EH (cell line): ENCODE measurements around the gene REC8.

Experiments used
- DNase-seq: peaks from one replicate; pipeline ENCODE4 v3.0.0-alpha.2; 2015; ENCODE audit warnings: low read depth

The REC8 gene, protein sequence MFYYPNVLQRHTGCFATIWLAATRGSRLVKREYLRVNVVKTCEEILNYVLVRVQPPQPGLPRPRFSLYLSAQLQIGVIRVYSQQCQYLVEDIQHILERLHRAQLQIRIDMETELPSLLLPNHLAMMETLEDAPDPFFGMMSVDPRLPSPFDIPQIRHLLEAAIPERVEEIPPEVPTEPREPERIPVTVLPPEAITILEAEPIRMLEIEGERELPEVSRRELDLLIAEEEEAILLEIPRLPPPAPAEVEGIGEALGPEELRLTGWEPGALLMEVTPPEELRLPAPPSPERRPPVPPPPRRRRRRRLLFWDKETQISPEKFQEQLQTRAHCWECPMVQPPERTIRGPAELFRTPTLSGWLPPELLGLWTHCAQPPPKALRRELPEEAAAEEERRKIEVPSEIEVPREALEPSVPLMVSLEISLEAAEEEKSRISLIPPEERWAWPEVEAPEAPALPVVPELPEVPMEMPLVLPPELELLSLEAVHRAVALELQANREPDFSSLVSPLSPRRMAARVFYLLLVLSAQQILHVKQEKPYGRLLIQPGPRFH

DNA sequence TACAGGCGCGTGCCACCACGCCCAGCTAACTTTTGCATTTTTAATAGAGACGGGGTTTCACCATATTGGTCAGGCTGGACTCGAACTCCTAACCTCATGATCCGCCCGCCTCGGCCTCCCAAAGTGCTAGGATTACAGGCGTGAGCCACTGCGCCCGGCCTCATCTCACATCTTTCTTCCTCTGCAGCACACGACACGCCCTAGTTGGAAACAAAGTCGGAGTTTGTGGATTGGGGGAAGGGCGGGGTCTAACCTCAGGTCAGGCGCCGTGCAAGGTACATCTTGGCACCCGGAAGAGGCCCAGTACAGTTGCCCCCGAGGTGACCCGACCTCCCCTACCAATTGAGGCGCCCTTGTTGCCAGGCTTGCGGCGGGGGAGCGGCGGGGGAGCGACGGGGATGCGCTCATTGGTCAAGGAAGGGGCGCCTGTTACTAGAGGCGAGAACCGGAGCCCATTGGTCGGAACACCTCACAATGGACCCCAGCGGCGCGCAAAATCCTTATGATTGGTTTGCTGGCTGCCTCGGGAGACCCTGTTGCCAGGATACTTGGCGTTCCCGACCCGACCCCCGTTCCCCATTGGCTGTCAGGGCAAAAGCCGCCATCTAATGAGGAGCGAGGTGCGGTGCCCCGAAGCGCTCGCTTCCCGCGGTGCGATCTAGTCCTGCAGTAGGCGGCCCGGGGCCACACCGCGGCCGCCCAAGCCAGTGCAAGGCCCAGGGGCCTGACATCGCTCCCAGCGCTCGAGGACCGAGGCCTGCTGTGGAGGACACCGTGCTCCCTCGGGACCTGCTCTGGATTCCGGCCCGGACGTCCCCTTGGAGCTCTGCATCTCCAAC lies at the start of gene REC8:
TSS of gene REC8 (plus strand) at position 659 of the 839 bp plus-strand sequence. CDS start 473 bp downstream, outside the sequence.
- no peak for DNase-seq

DNA sequence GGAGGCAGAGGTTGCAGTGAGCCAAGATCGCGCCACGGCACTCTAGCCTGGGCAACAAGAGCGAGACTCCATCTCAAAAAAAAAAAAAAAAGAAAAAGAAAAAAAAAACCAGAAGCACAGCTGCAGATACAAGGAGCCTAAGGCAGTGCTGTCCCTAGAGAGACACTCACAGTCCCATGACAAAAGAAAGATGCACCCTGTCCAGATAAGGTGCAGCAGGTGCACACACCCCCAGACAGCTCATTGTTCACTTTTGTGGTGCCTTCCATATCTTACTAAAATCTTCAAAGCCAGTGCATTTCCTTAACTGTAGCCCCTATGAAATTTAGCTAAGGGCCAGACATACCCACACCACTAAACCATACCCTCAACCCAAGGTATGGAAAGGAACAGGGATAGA lies 49.5 kb upstream of the REC8 start:
- no peak for DNase-seq

DNA sequence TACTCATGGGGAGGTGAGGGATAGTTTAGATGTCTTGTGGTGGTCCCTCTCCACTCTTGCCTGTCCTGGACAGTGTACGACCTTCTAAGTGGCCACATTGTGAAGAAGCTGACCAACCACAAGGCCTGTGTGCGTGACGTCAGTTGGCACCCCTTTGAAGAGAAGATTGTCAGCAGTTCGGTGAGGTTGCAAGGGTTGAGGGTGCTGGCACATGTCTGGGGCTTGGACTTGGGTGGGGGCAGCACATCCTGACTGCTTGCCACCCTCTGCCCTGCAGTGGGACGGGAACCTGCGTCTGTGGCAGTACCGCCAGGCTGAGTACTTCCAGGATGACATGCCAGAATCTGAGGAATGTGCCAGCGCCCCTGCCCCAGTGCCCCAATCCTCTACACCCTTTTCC lies 49.0 kb upstream of the REC8 start:
- no peak for DNase-seq

DNA sequence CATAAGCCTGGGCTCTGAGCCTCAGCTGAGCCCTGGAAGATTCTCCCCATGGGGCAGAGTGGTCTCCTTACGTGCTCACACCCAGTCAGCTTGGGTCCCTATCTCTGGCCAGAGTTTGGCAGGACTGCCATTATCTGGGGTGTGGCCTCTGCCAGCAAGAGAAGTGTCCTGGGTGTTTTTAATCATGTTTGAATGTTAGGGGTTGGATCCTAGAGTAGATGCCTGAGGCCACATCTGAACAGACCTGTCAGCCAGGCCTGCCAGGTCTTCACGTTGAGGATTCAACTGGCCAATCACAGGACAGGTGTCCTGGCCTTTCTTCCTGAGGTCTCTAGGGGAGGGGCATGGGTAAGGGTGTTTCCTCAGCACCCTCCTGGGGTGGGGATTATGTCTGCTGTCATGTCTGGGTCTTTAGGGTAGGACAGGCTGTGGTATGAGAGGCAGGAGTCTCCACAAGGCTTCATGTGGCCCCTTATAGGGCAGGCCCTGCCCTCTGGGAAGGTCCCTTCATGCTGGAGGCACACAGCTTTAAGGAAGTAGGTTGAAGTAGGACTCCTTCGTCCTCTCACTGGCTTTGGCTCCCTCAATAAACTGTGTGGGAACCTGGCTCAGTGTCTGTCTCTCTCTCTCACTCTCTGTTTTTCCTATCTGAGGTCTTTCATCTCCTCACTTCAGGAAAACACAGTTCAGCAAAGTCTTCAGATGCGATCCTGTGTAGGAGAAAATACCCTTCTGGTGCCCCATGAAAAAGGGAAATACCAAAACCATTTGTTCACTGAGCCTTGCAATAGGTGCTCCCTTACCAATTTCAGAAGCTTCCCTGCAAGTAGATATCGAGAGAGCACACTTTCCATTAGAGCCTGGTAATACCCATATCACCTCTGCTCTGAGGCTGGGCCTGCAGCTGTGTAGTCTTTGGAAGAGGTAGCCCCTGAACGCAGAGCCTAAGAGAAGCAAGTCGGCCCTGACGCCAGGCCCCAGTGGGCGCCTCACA lies 48.2 kb upstream of the REC8 start:
- no peak for DNase-seq

DNA sequence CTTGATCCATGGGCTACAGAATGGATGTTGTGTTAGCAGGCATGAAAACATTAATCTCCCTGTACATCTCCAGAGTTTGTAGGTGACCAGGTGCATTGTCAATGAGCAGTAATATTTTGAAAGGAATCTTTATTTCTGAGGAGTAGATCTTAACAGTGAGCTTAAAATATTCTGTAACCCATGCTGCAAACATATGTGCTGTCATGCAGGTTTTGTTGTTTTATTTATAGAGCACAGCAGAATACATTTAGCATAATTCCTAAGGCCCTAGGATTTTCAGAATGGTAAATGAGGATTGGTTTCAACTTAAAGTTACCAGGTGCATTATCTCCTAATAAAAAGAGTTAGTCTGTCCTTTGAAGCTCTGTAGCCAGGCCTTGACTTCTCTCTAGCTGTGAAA lies 44.9 kb upstream of the REC8 start:
- no peak for DNase-seq

DNA sequence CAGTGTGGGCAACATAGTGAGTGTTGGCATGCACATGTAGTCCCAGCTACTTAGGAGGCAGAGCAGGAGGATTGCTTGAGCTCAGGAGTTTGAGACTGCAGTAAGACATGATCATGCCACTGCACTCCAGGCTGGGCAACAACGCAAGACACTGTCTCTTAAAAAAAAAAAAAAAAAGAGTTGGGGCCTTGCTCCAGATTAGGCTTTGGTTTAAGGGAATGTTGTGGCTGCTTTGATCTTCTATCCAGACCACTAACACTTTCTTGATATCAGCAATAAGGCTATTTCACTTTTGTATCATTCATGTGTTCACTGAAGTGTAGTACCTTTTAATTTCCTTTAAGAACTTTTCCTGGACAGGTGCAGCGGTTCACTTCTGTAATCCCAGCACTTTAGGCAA lies 44.2 kb upstream of the REC8 start:
- DNase-seq, result no peak

DNA sequence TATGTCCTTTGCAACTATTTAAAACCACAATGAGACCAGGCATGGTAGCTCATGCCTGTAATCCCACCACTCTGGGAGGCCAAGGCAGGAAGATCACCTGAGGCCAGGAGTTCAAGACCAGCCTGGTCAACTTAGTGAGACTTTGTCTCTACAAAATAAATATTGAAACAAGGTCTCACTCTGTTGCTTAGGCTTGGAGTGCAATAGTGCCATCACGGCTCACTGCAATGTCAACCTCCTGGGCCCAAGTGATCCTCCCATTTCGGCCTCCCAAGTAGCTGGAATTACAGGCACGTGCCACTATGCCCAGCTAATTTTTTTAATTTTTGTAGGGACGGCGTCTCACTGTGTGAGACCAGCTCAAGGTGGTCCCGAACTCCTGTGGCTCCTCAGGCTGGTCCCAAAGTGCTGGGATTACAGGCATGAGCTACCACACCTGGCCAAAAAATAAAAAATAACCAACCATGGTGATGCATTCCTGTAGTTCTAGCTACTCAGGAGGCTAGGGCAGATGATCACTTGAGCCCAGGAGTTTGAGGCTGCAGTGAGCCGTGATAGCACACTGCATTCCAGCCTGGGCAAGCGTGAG lies 42.4 kb upstream of the REC8 start:
- DNase-seq, result no peak

DNA sequence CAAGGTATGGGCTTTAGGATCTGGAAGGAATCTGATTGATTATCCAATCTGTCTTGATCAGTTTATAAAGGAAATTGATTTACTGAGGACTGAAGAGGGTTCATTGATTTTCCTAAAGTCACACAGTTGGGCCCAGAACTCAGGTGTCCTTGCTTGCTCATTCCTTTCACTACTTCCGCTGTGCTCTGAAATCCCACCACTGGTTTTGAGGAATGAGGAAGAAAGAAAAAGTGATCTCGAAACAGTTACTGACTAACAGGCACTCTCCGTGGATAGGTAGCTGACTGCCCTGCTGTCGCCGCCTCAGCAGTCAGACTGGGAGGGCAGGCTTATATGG lies 41.5 kb upstream of the REC8 start, which contains the start of gene FITM1:
TSS of gene FITM1 (plus strand) at position 280 of the 337 bp plus-strand sequence. CDS start 905 bp downstream, outside the sequence.
- DNase-seq, result no peak

DNA sequence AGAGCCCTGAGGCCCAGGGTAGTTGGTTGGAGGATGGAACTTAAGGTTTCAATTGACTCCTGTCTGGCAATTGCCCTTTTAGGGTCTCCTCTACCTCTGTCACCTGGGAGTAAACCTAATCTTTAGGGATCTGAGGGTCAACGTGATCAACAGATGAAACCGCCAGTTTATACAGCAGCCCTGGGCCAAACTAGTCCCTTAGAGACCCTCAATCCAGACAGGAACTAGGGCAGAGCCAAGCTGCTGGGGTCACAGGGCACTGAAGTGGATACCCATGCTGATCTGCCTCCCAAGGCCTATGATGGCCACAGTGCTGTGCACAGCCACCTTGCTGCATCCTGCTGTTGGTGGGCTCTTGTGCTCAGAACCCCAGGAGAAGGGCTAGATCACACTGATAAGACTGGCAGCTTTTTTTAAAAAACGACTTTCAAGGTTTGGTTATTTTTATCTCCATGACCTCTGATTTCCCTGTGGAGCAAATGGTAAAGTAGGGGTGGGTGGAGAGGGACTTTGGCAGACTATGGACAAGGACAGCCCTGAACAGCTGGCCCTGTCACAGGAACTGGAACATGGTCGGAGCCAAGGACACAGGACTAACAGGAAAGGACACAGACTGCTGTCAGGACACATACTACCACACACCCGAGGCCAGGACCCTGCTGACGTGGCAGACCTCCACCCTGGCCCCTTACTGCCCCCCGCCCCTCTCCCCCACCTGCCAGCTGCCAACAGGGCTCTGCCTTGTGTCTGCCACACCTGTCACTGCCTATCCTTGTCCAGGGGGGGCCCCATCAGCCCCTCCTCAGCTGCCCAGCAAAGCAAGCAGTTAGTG lies 40.9 kb upstream of the REC8 start:
- no peak for DNase-seq

DNA sequence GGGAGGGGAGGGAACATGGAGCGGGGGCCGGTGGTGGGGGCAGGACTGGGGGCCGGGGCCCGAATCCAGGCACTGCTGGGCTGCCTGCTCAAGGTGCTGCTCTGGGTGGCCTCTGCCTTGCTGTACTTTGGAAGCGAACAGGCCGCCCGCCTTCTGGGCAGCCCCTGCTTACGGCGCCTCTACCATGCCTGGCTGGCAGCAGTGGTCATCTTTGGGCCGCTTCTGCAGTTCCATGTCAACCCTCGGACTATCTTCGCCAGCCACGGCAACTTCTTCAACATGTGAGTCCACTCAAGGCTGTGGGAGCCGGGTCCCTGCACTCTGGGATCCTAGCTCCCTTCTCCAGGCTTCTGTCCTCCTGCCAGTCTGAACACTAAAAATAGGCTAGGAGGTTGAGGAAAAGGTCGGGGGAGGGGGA lies 40.3 kb upstream of the REC8 start:
- DNase-seq, result no peak

DNA sequence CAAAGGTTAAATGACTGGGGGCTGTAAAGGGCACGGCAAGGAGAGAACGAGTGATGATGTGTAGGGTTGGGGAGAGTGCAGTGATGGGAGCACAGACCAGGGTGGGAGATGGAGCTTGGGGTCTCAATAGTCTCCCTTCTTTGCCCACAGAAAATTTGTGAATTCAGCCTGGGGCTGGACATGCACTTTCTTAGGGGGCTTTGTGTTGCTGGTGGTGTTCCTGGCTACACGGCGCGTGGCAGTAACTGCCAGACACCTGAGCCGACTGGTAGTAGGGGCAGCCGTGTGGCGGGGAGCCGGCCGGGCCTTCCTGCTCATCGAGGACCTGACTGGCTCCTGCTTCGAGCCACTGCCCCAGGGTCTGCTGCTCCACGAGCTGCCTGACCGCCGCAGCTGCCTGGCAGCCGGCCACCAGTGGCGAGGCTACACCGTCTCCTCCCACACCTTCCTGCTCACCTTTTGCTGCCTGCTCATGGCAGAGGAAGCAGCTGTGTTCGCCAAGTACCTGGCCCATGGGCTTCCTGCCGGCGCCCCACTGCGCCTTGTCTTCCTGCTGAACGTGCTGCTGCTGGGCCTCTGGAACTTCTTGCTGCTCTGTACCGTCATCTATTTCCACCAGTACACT lies 39.7 kb upstream of the REC8 start:
- no peak for DNase-seq

DNA sequence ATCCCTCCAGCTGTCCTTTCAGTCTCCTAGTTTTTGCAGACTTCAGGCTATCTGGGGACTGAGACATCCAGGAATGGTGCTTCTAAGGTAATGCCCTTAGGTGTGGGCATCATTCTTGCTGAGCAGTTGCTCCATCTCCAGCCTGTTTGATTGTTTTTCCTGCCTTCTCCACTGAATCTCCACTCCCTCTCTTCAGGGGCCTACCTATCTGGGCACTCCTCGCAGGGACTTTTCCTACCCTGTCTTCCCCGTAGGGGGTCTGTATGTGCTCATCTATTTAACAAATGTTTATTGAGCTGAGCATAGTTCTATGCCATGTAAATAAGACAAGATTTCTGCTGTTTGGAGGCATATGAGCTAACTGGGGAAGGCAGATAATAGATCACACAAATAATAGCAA lies 38.9 kb upstream of the REC8 start:
- no peak for DNase-seq

DNA sequence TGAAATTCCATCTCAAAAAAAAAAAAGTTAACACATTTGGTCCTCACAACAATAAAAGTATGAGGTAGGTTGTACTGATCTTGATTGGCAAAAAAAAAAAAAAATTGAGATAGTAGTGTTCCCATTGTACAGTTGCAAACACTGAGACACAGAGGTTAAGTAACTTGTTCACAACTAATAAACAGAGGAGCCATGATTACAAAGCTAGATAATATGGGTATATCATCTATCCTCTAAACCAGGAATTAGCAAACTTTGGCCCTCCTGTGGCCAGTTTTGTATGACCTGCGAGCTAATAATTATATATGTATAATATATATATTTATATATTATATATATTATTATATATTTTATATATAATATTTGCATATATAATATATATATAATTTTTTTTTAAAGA lies 38.1 kb upstream of the REC8 start:
- no peak for DNase-seq

DNA sequence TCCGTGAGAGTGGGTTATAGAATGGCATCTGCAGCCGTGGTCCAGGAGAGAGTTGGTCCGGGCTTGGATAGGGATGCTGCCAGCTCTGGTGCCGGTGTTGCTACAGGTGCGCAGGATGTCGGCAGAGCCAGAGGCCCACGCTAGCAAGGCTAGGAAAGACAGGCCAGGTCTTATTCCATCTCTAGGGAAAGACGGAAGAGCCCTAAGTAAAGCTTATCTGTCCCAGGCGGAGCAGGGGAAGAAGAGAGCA lies 36.4 kb upstream of the REC8 start:
- no peak for DNase-seq

DNA sequence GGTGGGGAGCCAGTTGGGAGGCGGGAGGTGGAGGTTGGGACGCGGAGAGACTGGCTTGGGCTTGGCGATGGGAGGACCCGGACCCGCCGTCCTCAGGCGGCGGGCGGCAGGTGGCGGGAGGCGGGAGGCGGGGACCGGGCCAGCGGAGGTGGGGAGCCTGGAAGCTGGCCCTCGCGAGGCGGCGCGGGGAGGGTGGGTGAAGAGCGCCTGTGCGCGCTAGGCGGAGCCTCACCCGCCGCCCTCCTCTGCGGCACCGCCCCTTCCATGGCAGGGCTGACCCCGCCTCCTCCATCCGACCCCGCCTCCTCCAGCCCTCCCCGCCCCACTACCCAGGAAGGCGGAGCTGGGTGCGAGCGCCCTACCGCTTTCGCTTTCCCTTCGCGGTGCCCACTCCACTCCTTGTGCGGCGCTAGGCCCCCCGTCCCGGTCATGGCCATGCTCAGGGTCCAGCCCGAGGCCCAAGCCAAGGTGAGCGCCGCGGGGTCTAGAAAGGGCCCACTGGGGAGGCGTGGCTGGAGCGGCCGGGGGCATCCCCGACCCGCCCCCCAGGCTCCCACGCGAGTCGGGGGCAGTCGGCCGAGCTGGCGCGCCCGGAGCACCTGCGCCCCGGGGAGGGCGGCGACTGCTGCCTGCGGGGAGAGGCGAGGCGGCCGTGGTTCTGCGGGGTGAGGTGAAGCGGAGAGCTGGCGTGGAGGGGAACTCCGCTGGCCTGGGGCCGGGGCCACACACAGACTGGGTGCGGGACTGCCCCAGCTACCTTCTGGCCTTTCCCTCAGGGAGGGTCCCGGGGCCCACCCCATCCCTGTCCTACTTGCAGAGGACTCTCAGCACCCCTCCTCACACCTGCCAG lies 35.8 kb upstream of the REC8 start, which contains the start of gene PSME1:
TSS of gene PSME1 (plus strand) at position 361 of the 850 bp plus-strand sequence. CDS start at position 430, 69 bp downstream.
- DNase-seq, result peak; percentile 90

DNA sequence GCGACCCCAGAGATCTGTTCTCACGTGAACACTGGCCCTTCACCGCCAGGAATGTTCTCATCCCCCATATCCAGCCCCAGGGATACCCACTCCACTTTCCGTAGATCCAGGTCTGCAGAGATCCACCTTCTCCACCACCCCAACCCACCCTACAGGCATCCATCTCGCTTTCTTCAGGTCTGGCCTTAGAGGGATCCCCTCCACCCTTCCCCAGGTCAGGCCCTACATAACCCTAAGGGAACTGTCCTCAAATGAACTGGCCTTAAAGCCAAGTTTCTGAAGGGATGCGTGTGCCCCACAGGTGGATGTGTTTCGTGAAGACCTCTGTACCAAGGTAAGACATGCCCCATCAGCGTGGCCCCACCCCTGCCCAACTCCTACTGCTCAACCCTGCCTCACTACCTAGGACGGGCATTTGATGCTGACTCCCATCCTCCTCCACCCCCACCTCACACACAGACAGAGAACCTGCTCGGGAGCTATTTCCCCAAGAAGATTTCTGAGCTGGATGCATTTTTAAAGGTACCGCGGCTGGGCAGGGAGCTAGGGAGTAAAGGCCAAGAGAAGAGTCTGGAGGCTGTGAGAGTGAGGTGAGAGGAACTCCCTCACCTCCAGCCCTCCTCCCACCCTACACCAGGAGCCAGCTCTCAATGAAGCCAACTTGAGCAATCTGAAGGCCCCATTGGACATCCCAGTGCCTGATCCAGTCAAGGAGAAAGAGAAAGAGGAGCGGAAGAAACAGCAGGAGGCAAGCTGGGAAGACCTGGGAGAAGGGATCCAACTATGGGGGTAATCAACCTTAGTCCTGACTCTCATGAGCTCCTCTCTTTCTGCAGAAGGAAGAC lies 35.0 kb upstream of the REC8 start:
- peak; percentile 3 for DNase-seq

DNA sequence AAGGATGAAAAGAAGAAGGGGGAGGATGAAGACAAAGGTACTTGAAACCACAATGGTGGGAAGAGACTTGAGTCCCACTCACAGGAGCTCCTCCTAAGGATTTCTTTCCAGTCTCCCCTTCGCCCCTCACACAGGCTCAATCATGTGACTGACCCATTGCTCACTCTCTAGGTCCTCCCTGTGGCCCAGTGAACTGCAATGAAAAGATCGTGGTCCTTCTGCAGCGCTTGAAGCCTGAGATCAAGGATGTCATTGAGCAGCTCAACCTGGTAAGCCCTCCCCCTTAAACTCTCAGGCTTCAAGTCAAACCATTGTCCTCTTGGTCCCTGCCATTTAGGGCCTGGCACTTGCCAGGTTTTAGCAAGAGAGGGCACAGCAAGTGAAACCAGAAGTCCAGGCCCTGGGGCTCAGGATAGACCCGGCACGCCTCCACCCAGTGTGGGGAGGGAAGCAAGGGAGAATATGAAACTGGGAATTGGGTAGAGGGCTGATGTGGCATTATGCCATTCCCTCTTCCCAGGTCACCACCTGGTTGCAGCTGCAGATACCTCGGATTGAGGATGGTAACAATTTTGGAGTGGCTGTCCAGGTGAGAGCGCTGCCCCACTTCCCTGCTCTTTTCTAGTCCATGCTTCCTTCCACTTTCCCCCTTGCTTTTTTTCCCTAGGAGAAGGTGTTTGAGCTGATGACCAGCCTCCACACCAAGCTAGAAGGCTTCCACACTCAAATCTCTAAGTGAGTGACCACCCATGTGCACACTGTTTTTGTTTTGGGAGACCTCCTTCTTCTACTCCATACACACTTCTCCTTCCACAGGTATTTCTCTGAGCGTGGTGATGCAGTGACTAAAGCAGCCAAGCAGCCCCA lies 34.1 kb upstream of the REC8 start:
- DNase-seq, result no peak
